Right lobe of liver (tissue), 4 donors: ENCODE data around the gene GMDS.

Experiments used
- POLR2A ChIP-seq: fragments of 450-650 bp; IDR thresholded peaks from one replicate; pipeline ENCODE4 v1.6.1; 2017; ENCODE audit warnings: antibody characterized with exemption, mild to moderate bottlenecking
- TF ChIP-seq, protein P1 (sequence below), 4 donors: fragments of 200-600 bp in 3 of 4; fragments of 450-650 bp in 1 of 4; IDR thresholded peaks; one replicate each; pipeline versions ENCODE4 v1.5.1 to v1.8.0; 2016 to 2022; ENCODE audit warnings: antibody characterized with exemption in 4 of 4, mild to moderate bottlenecking in 2 of 4
- donor health status: DM: no; HTN: no; CAD: no.
- donor health status: DM: no; HTN: no; CAD: no.
- donor health status: DM: no; HTN: yes; CAD: no.

DNA sequence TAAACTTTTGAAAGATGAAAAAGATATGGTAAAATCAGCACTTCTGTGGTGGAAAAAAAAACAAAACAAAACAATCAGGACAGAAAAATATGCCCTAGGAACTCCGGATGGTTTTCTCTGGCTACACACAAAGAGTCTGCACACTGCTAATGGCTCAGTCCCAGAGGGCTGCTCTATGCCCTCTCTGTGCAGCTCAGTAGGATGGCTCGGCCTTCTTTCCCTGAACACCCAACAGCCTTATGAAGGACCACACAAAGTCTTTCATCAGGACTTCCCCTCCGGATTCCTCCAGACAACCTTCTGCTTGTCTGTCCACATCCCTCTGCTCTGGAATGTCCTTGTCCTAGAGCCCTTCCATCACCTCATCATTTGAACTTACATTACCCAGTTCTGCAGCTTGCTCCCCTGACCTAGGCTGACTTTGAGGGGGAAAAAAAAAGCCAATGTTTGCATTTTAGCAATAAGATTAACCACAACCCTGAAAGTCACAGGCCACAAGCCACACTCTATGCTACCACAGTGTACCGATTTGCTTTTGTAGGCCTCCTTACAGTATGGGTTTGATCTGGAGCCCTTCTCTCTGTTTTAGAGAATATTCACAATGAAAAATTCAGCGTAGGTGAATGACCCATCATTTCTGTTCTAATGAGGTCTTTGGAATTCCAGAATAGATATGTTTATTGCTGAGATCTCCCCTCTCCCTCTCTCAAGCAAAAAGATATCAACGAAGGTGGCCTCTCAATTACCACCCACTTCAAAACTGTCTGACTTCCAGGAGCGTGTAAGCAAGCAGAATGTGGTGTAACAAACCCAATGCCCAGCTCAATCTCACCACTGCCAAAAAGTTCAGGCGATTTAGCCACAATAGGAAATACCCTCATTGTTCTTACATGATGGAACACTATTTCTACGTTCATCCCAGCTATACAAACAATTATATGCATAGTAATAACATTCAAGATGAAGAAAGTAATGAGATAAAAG, 164.0 kb downstream of the GMDS start:
- TF ChIP-seq, protein P1, sequence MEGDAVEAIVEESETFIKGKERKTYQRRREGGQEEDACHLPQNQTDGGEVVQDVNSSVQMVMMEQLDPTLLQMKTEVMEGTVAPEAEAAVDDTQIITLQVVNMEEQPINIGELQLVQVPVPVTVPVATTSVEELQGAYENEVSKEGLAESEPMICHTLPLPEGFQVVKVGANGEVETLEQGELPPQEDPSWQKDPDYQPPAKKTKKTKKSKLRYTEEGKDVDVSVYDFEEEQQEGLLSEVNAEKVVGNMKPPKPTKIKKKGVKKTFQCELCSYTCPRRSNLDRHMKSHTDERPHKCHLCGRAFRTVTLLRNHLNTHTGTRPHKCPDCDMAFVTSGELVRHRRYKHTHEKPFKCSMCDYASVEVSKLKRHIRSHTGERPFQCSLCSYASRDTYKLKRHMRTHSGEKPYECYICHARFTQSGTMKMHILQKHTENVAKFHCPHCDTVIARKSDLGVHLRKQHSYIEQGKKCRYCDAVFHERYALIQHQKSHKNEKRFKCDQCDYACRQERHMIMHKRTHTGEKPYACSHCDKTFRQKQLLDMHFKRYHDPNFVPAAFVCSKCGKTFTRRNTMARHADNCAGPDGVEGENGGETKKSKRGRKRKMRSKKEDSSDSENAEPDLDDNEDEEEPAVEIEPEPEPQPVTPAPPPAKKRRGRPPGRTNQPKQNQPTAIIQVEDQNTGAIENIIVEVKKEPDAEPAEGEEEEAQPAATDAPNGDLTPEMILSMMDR (IDR thresholded peaks at IDR 0.05): no peak
- TF ChIP-seq POLR2A: no peak
